ENCODE data around the gene DNAJC25.
A peak's percentile ranks its signal among the peaks of the same experiment; 100 is the strongest.
"Not testable (repeated sequence)": the region's sequence is repeated elsewhere in the genome, so short reads cannot be mapped to it uniquely, and the experiment has no call there.

The DNAJC25 gene

DNA sequence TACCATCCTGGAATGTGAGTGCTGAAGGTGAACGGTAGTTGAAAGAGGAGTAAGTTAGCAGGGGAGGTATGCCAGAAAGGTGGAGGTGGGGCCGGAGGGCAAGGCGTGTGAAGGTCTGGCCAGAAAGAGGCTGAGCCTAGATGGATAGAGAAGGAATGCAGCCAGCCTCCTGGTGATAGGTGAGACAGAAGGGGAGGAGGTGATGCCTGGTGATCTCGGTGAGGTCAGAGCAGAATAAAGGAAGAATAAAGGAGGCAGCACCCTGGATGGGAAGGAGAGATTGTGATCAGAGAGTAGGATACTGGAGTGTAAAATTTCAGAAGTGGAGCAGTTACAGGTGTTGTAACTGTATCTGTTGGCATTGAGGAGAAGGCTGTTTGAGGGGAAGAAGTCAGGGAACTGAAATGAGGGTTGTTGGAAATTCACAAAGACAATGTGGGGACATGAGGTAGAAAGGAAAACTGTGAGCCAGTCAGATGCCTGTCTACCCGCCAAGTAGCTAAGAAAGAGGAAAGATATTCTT, 32.2 kb downstream of the DNAJC25 start:
- FAIRE-seq (peak; percentile 45), DNase-seq (ENCODE audit: insufficient read length, low spot score) (no peak)
- TF ChIP-seq POLR2A (IDR thresholded peaks at IDR 0.05; ENCODE audit: low read depth, low read length), result no peak

GRCh38 chr9:111668026-111668573, 37.0 kb downstream of the DNAJC25 start:
- no peak for DNase-seq (ENCODE audit: insufficient read length, low spot score)
- TF ChIP-seq POLR2A (IDR thresholded peaks at IDR 0.05; ENCODE audit: low read depth, low read length), result no peak
- FAIRE-seq, result no peak

DNA sequence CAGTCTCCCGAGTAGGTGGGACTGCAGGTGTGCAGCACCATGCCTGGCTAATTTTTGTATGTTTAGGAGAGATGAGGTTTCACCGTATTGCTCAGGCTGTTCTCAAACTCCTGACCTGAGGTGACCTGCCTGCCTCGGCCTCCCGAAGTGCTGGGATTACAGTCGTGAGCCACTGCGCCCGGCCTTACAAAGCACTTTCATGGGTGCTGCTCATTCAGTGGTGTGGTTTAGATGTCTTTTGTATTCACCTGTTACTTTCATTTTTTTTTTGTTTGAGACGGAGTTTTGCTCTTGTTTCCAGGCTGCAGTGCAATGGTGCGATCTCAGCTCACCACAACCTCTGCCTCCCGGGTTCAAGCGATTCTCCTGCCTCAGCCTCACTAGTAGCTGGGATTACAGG, 37.5 kb downstream of the DNAJC25 start:
- not testable (repeated sequence) for FAIRE-seq; DNase-seq (ENCODE audit: insufficient read length, low spot score)

GRCh38 chr9:111674319-111674718, 43.2 kb downstream of the DNAJC25 start:
- no peak for TF ChIP-seq POLR2A (IDR thresholded peaks at IDR 0.05; ENCODE audit: low read depth, low read length)
- no peak for DNase-seq (ENCODE audit: insufficient read length, low spot score)
- no peak for FAIRE-seq

DNA sequence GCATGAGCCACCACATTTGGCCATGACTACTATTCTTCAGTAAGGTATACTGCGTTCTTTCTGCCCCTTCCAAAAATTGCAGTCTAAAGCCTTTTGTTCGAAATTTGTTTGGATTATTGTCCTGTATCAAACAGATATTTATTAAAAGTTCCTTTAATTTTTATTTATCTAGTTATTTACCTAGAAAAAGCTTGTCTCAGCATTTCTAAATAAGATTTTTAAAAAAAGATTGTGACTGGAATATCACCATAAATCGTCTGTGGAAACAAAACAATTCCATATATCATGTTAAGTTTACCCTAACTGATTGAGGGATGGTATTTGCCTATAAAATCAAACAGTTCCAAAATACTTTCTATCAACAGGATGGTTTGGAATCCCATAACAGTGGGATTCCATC, 45.0 kb downstream of the DNAJC25 start:
- FAIRE-seq (no peak), DNase-seq (ENCODE audit: insufficient read length, low spot score) (no peak)
- no peak for TF ChIP-seq POLR2A (IDR thresholded peaks at IDR 0.05; ENCODE audit: low read depth, low read length)

GRCh38 chr9:111678293-111678692, 47.2 kb downstream of the DNAJC25 start:
- TF ChIP-seq POLR2A (IDR thresholded peaks at IDR 0.05; ENCODE audit: low read depth, low read length), result no peak
- DNase-seq (ENCODE audit: insufficient read length, low spot score), result no peak
- no peak for FAIRE-seq

GRCh38 chr9:111679199-111679598, 48.1 kb downstream of the DNAJC25 start:
- FAIRE-seq, result no peak
- TF ChIP-seq POLR2A (IDR thresholded peaks at IDR 0.05; ENCODE audit: low read depth, low read length), result no peak
- DNase-seq (ENCODE audit: insufficient read length, low spot score), result no peak

DNA sequence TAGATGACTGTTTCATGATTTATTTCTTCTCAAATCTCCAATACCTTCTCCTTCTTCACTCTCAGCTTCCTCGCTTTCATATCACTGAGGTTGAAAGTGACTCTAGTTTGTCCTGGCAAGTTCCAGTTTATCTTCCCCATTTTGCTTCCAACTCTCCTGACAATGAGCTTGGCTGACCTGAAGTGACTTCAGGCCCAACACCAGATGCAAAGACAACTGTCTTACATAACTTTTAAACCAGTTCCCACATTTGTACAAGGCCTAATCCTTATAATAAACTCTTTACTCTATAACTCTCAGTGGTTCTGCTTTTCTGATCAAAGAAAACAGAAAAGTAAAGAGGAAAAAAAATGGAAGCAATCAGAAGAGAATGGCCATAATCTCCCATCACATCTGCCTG, 52.3 kb downstream of the DNAJC25 start:
- no peak for FAIRE-seq
- DNase-seq (ENCODE audit: insufficient read length, low spot score), result no peak
- no peak for TF ChIP-seq POLR2A (IDR thresholded peaks at IDR 0.05; ENCODE audit: low read depth, low read length)

DNA sequence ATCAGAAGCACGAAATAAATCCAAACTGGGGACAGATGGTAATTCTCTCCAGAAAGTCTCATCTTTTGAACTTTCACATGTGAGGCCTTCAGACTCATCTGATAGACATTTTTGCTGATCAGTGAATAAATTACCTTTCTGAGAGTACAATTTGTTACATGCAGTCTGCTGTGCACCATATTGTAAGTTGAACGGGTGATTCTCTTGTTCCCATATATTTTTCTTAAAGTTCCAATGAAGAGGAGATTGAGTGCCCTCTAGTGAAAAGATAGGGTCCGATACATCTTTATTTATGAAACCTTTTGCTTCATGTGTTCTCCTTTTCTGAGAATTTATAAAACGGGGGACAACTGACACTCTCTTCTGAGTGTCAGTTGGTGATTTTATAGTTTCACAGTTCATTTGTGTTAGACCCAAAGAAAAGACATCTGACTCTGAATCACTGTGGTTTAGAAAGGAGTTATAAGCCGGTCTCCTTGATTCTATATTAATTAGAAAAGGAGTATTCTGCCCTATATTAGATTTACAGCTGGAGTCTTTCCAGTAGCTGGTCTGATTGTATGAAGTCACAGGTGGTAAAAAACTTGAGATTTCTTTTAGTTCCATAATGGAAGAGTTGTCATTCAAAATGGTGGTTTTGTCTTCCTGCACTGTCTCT, 60.7 kb downstream of the DNAJC25 start:
- DNase-seq (ENCODE audit: insufficient read length, low spot score), result no peak
- peak; percentile 84 for FAIRE-seq
- no peak for TF ChIP-seq POLR2A (IDR thresholded peaks at IDR 0.05; ENCODE audit: low read depth, low read length)

DNA sequence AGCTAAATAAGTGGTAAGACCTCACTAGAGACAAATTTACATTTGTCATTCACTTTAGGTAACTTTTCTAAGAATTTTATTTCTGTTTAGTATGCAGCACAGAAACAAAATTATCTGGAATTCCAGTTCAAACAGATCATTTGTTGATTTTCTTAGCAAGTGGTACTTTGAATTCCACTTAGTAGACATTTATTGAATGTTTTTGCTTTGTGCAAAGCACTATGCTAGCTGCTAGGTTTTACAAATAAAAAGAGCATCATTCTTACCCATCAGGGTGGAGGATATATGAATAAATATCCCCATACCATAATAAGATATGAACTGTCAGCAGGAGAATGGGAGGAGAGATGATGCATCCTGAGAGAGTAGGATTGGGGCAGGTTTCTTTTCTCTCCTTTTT, 65.7 kb downstream of the DNAJC25 start:
- no peak for DNase-seq (ENCODE audit: insufficient read length, low spot score)
- no peak for FAIRE-seq
- TF ChIP-seq POLR2A (IDR thresholded peaks at IDR 0.05; ENCODE audit: low read depth, low read length), result no peak

DNA sequence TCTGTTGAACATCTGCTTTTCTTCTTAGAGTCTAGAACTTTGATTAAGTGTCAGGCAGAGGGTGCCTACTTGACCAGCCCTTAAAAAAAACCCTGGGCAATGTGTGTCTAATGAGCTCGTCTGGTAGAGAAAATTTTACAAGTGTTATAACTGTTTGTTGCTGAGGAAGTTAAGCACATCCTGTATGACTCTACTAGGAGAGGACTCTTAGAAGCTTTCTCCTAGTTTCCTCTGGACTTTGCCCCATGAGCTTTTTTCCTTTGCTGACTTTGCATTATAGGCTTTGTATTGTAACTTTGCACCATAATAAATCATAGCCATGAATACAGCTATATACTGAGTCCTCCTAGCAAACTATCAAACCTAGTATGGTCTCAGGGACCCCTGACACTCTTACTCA, 69.6 kb downstream of the DNAJC25 start:
- DNase-seq (ENCODE audit: insufficient read length, low spot score), result no peak
- FAIRE-seq, result no peak
- TF ChIP-seq POLR2A (IDR thresholded peaks at IDR 0.05; ENCODE audit: low read depth, low read length), result no peak
